Activated CD4-positive, CD25-positive, alpha-beta regulatory T cell treated with anti-CD3 and anti-CD28 coated beads, Interleukin-2, amount 50 U/mL, for 72 hours (primary cell): Measurements from ENCODE around the gene LPIN1.
"Not testable (repeated sequence)": the region's sequence is repeated elsewhere in the genome, so short reads cannot be mapped to it uniquely, and the experiment has no call there.

Experiments used
- DNase-seq: peaks from one replicate; pipeline ENCODE4 v3.0.0; 2021

The LPIN1 gene

GRCh38 chr2:11813951-11814350 lies 67.5 kb downstream of the LPIN1 start:
- no peak for DNase-seq

GRCh38 chr2:11814979-11815510 lies 68.6 kb downstream of the LPIN1 start:
- no peak for DNase-seq

- not testable (repeated sequence) for DNase-seq
These were observed 70.5 kb downstream of the LPIN1 start for GRCh38 chr2:11816935-11817334.

GRCh38 chr2:11819235-11819729 lies 72.8 kb downstream of the LPIN1 start:
- DNase-seq, result no peak

- DNase-seq, result no peak
These were observed 74.2 kb downstream of the LPIN1 start for GRCh38 chr2:11820650-11821049.

GRCh38 chr2:11821705-11822104 lies 75.3 kb downstream of the LPIN1 start:
- no peak for DNase-seq

- not testable (repeated sequence) for DNase-seq
These were observed 75.9 kb downstream of the LPIN1 start for GRCh38 chr2:11822359-11822745.

GRCh38 chr2:11822746-11823451 lies 76.5 kb downstream of the LPIN1 start:
- DNase-seq, result no peak

GRCh38 chr2:11824901-11825828 lies 78.7 kb downstream of the LPIN1 start:
- no peak for DNase-seq

GRCh38 chr2:11827547-11827946 lies 81.1 kb downstream of the LPIN1 start:
- no peak for DNase-seq

- no peak for DNase-seq
These were observed 82.5 kb downstream of the LPIN1 start for GRCh38 chr2:11828933-11829323.

GRCh38 chr2:11829324-11829946 lies 83.0 kb downstream of the LPIN1 start:
- DNase-seq, result no peak

- DNase-seq, result no peak
These were observed 83.7 kb downstream of the LPIN1 start for GRCh38 chr2:11829947-11830707.

- no peak for DNase-seq
These were observed 84.4 kb downstream of the LPIN1 start for GRCh38 chr2:11830708-11831301.

GRCh38 chr2:11831415-11831814 lies 85.0 kb downstream of the LPIN1 start:
- no peak for DNase-seq

GRCh38 chr2:11832531-11832930 lies 86.1 kb downstream of the LPIN1 start:
- no peak for DNase-seq

GRCh38 chr2:11833601-11834000 lies 87.2 kb downstream of the LPIN1 start:
- no peak for DNase-seq

GRCh38 chr2:11835403-11835802 lies 89.0 kb downstream of the LPIN1 start:
- no peak for DNase-seq

- no peak for DNase-seq
These were observed 90.3 kb downstream of the LPIN1 start for GRCh38 chr2:11836647-11837219.

- no peak for DNase-seq
These were observed 91.7 kb downstream of the LPIN1 start for GRCh38 chr2:11837875-11838734.

- DNase-seq, result no peak
These were observed 93.5 kb downstream of the LPIN1 start for GRCh38 chr2:11839916-11840315.
